Smooth muscle cell (in vitro differentiated cells): ENCODE data around the gene SLX4. TPM values are rescaled to one million over a fixed set of nuclear protein-coding genes. Genes with fewer than 3 reads are reported as not detected.
"Not testable (repeated sequence)": the region's sequence is repeated elsewhere in the genome, so short reads cannot be mapped to it uniquely, and the experiment has no call there.

Experiments used
- DNase-seq: peaks from one replicate; lab custom pipeline; 2025; ENCODE audit not compliant: unreplicated experiment; lab: John Stamatoyannopoulos, UW
- H2AFZ ChIP-seq: fragments of 200-600 bp; sonication (generic); 2 replicates; pipeline ENCODE4 v1.6.0; 2016; ENCODE audit warnings: antibody characterized with exemption, low read depth, mild to moderate bottlenecking
- H3F3A ChIP-seq: fragments of 200-600 bp; sonication (generic); 2 replicates; pipeline ENCODE4 v1.6.0; 2017; ENCODE audit warnings: antibody characterized with exemption, low read depth
- H3K27ac ChIP-seq: fragments of 200-600 bp; sonication (generic); 2 replicates; pipeline ENCODE4 v1.5.1; 2016; ENCODE audit warnings: low read depth, mild to moderate bottlenecking
- H3K27me3 ChIP-seq: fragments of 200-600 bp; sonication (generic); 2 replicates; pipeline ENCODE4 v1.6.1; 2016; ENCODE audit warnings: low read depth, mild to moderate bottlenecking
- H3K36me3 ChIP-seq: fragments of 200-600 bp; sonication (generic); 2 replicates; pipeline ENCODE4 v1.5.1; 2016; ENCODE audit warnings: low read depth
- H3K4me1 ChIP-seq: fragments of 200-600 bp; sonication (generic); 2 replicates; pipeline ENCODE4 v1.5.1; 2016; ENCODE audit warnings: low read depth
- H3K4me2 ChIP-seq: fragments of 200-600 bp; sonication (generic); 2 replicates; pipeline ENCODE4 v1.6.0; 2016; ENCODE audit warnings: mild to moderate bottlenecking
- H3K4me3 ChIP-seq: fragments of 200-600 bp; sonication (generic); 2 replicates; pipeline ENCODE4 v1.5.1; 2016; ENCODE audit warnings: mild to moderate bottlenecking
- H3K79me2 ChIP-seq: fragments of 200-600 bp; sonication (generic); 2 replicates; pipeline ENCODE4 v1.6.0; 2016; ENCODE audit warnings: low read depth, mild to moderate bottlenecking
- H3K9ac ChIP-seq: fragments of 200-600 bp; sonication (generic); 2 replicates; pipeline ENCODE4 v1.6.0; 2016; ENCODE audit warnings: low read depth
- H3K9me3 ChIP-seq: fragments of 200-600 bp; sonication (generic); replicated peaks from 2 replicates; pipeline ENCODE4 v1.5.1; 2016; ENCODE audit warnings: low read depth
- H4K20me1 ChIP-seq: fragments of 200-600 bp; sonication (generic); 2 replicates; pipeline ENCODE4 v1.6.0; 2016; ENCODE audit warnings: low read depth
- WGBS: methylation state at CpG from one replicate; pipeline ENCODE4 v1.1.7; 2016; ENCODE audit warnings: low lambda C conversion rate; 5-methylcytosine and 5-hydroxymethylcytosine counted together
- polyA plus RNA-seq: library from polyadenylated mRNA; unstranded; fragments of >200 nt; fragmentation: Nextera tagmentation; extraction: Ambion mirVana; gene quantifications from 2 replicates; pipeline ENCODE4 v1.2.1, GENCODE V29; 2016
- total RNA-seq: library from RNA; depleted of rRNA; stranded (reverse); fragments of >200 nt; gene quantifications from 2 replicates; pipeline ENCODE4 v1.2.3, GENCODE V29; 2014
- TF ChIP-seq, protein P1 (sequence below): fragments of 200-600 bp; sonication (generic); IDR thresholded peaks from 2 replicates; pipeline ENCODE4 v1.5.1; 2017; ENCODE audit warnings: borderline replicate concordance, mild to moderate bottlenecking, antibody characterized with exemption; ENCODE audit not compliant: insufficient read depth, poor library complexity, severe bottlenecking

The SLX4 gene, protein sequence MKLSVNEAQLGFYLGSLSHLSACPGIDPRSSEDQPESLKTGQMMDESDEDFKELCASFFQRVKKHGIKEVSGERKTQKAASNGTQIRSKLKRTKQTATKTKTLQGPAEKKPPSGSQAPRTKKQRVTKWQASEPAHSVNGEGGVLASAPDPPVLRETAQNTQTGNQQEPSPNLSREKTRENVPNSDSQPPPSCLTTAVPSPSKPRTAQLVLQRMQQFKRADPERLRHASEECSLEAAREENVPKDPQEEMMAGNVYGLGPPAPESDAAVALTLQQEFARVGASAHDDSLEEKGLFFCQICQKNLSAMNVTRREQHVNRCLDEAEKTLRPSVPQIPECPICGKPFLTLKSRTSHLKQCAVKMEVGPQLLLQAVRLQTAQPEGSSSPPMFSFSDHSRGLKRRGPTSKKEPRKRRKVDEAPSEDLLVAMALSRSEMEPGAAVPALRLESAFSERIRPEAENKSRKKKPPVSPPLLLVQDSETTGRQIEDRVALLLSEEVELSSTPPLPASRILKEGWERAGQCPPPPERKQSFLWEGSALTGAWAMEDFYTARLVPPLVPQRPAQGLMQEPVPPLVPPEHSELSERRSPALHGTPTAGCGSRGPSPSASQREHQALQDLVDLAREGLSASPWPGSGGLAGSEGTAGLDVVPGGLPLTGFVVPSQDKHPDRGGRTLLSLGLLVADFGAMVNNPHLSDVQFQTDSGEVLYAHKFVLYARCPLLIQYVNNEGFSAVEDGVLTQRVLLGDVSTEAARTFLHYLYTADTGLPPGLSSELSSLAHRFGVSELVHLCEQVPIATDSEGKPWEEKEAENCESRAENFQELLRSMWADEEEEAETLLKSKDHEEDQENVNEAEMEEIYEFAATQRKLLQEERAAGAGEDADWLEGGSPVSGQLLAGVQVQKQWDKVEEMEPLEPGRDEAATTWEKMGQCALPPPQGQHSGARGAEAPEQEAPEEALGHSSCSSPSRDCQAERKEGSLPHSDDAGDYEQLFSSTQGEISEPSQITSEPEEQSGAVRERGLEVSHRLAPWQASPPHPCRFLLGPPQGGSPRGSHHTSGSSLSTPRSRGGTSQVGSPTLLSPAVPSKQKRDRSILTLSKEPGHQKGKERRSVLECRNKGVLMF (N-terminal part only)
- total RNA-seq = 2.6 and 3.6 TPM in 2 replicates
- 3.1 and 3.5 TPM in 2 replicates for polyA plus RNA-seq

DNA sequence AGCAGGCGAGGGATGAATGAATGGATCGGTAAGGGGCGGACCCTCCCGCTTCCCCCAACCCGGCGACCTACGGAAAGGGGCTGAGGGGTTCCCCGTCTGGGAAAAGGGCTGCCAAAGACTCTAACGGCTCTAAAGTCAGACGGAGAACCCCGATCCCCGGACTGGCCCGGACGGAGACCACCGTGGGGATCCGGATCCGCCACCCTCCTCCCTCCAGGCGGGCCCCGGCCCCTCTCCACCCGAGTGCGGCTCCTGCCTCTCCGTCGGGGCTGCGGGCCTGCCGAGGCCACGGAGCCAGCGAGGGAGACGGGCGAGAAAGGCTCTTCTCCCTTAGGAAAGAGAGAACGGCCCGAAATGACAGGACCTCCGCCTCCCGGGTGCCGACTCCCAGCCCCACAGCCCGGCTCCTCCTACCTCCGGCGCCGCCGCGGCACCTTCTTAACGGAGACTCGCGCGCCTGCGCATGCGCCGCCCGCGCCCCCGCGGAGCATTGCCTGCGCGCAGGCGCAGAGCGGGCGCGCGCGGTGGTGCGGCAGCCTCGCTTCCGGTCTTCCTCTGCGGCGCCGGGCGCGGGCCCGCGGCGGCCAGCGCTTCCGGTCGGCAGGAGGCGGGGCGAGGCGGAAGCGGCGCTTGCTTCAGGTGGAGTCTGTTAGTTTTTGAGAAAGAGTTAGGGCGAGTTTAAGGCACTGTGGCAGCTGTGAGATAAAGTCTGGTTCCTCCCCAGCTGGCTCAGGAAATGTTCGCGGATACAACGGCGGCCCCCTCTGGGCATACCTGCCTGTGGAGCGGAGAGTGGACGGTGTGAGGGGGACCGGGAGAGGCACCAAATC is at the start of gene SLX4:
TSS of gene SLX4 (minus strand) at position 461 of the 830 bp plus-strand sequence. CDS start 2,642 bp downstream, outside the sequence.
- Histone ChIP-seq H3K27ac (peak within 1 kb of the TSS; percentile 56), H3K27me3 (no peaks in the 10 kb centered on the region), H3K4me3 (peak within 1 kb of the TSS; percentile 95), H3K9ac (peak within 1 kb of the TSS; percentile 88), H3K9me3 (no peaks in the 10 kb centered on the region), H3K4me1 (no peaks in the 10 kb centered on the region), H2AFZ (peak within 1 kb of the TSS; percentile 91), H4K20me1 (no peaks in the 10 kb centered on the region), H3F3A (no peaks in the 10 kb centered on the region), H3K79me2 (peaks cover 57% of the 10 kb centered on the region), H3K36me3 (no peaks in the 10 kb centered on the region), H3K4me2 (peak within 1 kb of the TSS; percentile 97)
- WGBS = under 1% methylated on average over 85 of the region's 86 CpGs
- TF ChIP-seq, protein P1, sequence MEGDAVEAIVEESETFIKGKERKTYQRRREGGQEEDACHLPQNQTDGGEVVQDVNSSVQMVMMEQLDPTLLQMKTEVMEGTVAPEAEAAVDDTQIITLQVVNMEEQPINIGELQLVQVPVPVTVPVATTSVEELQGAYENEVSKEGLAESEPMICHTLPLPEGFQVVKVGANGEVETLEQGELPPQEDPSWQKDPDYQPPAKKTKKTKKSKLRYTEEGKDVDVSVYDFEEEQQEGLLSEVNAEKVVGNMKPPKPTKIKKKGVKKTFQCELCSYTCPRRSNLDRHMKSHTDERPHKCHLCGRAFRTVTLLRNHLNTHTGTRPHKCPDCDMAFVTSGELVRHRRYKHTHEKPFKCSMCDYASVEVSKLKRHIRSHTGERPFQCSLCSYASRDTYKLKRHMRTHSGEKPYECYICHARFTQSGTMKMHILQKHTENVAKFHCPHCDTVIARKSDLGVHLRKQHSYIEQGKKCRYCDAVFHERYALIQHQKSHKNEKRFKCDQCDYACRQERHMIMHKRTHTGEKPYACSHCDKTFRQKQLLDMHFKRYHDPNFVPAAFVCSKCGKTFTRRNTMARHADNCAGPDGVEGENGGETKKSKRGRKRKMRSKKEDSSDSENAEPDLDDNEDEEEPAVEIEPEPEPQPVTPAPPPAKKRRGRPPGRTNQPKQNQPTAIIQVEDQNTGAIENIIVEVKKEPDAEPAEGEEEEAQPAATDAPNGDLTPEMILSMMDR = no peak
- DNase-seq = peak; percentile 68

DNA sequence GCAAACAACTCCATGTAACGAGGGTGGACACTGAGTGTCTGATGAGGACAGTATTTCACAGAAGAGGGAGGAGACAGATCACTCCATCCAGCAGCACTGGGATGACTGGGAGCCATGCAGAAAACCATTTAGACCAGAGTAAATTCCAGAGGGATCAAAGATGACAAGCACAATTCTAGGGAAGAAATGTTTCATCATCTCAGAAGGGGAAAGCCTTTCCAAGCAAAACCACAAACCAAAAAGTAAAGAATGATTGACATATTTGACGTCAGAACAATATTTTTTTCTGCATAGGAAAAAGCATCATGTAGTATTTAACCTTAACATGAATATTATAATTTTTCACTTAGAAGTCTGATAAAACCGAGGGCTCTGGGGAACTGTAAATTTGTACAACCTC is 47.8 kb upstream of the SLX4 start:
- TF ChIP-seq, protein P1 = no peak
- no peak overlapping the region for H3K9ac ChIP-seq
- no peaks in the 10 kb centered on the region for H3K4me1 ChIP-seq
- 57% methylated on average over 3 of the region's 3 CpGs for WGBS
- H3K9me3 ChIP-seq = no peaks in the 10 kb centered on the region
- no peaks in the 10 kb centered on the region for H3K36me3 ChIP-seq
- peak overlapping the region; percentile 40 for H3K27ac ChIP-seq
- H3K4me3 ChIP-seq = no peak overlapping the region
- H3K79me2 ChIP-seq = no peaks in the 10 kb centered on the region
- H3K4me2 ChIP-seq = no peak overlapping the region
- no peaks in the 10 kb centered on the region for H3K27me3 ChIP-seq
- no peaks in the 10 kb centered on the region for H4K20me1 ChIP-seq
- no peak overlapping the region for H2AFZ ChIP-seq
- no peak for DNase-seq
- no peaks in the 10 kb centered on the region for H3F3A ChIP-seq

DNA sequence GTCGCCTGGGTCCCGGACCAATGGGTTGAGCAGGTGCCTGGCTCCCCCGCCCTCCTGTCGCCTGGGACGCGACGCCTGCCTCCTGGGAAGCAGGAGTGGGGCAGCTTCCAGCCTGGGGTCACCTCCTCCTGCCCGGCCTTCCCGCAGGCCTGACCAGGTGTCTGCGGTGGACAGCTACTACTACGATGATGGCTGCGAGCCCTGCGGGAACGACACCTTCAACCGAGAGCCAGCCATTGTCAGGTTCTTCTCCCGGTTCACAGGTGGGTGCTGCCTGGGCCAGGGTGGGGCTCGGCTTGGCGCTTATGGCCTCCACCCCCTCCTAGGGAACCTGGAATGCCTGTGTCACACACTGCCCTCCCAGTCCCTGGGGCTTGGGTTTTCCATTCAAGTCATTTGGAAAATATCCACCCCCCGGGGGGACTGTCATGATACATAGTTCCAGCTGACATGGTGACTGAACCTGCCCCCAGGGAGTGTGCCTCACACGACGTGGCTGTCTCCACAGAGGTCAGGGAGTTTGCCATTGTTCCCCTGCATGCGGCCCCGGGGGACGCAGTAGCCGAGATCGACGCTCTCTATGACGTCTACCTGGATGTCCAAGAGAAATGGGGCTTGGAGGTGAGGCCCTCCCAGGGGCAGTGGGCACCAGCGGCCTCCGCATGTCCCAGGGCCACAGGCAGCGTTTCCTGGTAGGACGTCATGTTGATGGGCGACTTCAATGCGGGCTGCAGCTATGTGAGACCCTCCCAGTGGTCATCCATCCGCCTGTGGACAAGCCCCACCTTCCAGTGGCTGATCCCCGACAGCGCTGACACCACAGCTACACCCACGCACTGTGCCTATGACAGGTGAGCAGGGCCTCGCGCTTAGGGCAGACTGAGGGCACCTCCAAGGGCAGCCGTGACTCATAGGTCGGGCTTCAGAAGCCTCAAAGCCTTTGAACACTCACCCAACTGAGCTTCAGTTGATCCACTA is 45.4 kb upstream of the SLX4 start:
- 93% methylated on average over 40 of the region's 42 CpGs for WGBS
- Histone ChIP-seq H3K9me3 (no peaks in the 10 kb centered on the region), H3K4me2 (no peak overlapping the region), H3K4me3 (no peak overlapping the region), H3F3A (no peaks in the 10 kb centered on the region), H3K36me3 (no peaks in the 10 kb centered on the region), H2AFZ (no peak overlapping the region), H4K20me1 (no peaks in the 10 kb centered on the region), H3K9ac (no peak overlapping the region), H3K79me2 (no peaks in the 10 kb centered on the region), H3K27ac (no peak overlapping the region), H3K27me3 (no peaks in the 10 kb centered on the region), H3K4me1 (no peaks in the 10 kb centered on the region)
- TF ChIP-seq, protein P1 = no peak
- no peak for DNase-seq

DNA sequence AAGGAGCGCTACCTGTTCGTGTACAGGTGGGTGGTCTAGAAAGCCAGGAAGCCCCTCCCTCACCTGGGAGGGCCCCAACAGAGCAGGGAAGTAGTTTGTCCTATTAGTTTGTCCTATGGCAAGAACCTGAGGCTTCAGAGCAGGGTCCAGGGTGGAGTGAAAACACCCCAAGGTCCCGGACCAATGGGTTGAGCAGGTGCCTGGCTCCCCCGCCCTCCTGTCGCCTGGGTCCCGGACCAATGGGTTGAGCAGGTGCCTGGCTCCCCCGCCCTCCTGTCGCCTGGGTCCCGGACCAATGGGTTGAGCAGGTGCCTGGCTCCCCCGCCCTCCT is 44.7 kb upstream of the SLX4 start:
- not testable (repeated sequence) for H2AFZ ChIP-seq, H3K79me2 ChIP-seq, H3K36me3 ChIP-seq, H3K27me3 ChIP-seq, H3K27ac ChIP-seq, DNase-seq, H3K4me1 ChIP-seq, H3K9me3 ChIP-seq, H3K9ac ChIP-seq, H3K4me2 ChIP-seq, H4K20me1 ChIP-seq, H3F3A ChIP-seq
- WGBS = 98% methylated on average over 7 of the region's 10 CpGs
- peak overlapping the region; percentile 40 for H3K4me3 ChIP-seq
